Thoracic aorta (tissue), 2 donors: ENCODE measurements around the gene RAB30. TPM values are rescaled to one million over a fixed set of nuclear protein-coding genes. Genes with fewer than 3 reads are reported as not detected.

ENCODE experiments used
- ATAC-seq: fragments of 150-250 bp; one replicate; pipeline ENCODE4 v1.8.0; 2017; ENCODE audit warnings: low read depth; ENCODE audit not compliant: insufficient number of reproducible peaks, low FRiP score
- DNase-seq: peaks from one replicate; pipeline ENCODE4 v3.0.0-alpha.2; 2020; ENCODE audit warnings: low spot score
- H3K27ac ChIP-seq, 2 donors: fragments of 200-600 bp; sonication (generic); 1 replicate in 1 of 2; 2 replicates in 1 of 2; pipeline ENCODE4 v1.5.1; 2016; ENCODE audit warnings: mild to moderate bottlenecking in 2 of 2, moderate library complexity in 2 of 2
- H3K27me3 ChIP-seq: fragments of 200-600 bp; sonication (generic); replicated peaks from 2 replicates; pipeline ENCODE4 v1.6.0; 2016; ENCODE audit warnings: mild to moderate bottlenecking; ENCODE audit not compliant: insufficient read depth
- H3K36me3 ChIP-seq: fragments of 200-600 bp; sonication (generic); one replicate; pipeline ENCODE4 v1.5.1; 2016
- H3K4me1 ChIP-seq, 2 donors: fragments of 200-600 bp; sonication (generic); 1 replicate in 1 of 2; 2 replicates in 1 of 2; pipeline versions ENCODE4 v1.5.1 to v1.6.0; 2016; ENCODE audit warnings: low read depth in 2 of 2, mild to moderate bottlenecking in 1 of 2; ENCODE audit not compliant: control insufficient read depth in 1 of 2
- H3K4me3 ChIP-seq: fragments of 200-600 bp; sonication (generic); 2 replicates; pipeline ENCODE4 v1.5.1; 2016; ENCODE audit warnings: mild to moderate bottlenecking
- H3K9me3 ChIP-seq: fragments of 200-600 bp; sonication (generic); 2 replicates; pipeline ENCODE4 v1.5.1; 2016
- total RNA-seq, 2 donors: library from RNA; depleted of rRNA; stranded (reverse); fragments of >200 nt; gene quantifications; one replicate each; pipeline versions ENCODE4 v1.1.0 to v1.2.3, GENCODE V29; 2016
- TF ChIP-seq, protein P1 (sequence below): fragments of 200-600 bp; sonication (generic); IDR thresholded peaks from one replicate; pipeline ENCODE4 v1.5.1; 2019; ENCODE audit warnings: antibody characterized with exemption

Gene RAB30
- total RNA-seq, 2 donors from 2014 or later, result 16.6 to 25.7 TPM

- H3K27me3 ChIP-seq, result no peaks in the 10 kb centered on the region
- TF ChIP-seq, protein P1, sequence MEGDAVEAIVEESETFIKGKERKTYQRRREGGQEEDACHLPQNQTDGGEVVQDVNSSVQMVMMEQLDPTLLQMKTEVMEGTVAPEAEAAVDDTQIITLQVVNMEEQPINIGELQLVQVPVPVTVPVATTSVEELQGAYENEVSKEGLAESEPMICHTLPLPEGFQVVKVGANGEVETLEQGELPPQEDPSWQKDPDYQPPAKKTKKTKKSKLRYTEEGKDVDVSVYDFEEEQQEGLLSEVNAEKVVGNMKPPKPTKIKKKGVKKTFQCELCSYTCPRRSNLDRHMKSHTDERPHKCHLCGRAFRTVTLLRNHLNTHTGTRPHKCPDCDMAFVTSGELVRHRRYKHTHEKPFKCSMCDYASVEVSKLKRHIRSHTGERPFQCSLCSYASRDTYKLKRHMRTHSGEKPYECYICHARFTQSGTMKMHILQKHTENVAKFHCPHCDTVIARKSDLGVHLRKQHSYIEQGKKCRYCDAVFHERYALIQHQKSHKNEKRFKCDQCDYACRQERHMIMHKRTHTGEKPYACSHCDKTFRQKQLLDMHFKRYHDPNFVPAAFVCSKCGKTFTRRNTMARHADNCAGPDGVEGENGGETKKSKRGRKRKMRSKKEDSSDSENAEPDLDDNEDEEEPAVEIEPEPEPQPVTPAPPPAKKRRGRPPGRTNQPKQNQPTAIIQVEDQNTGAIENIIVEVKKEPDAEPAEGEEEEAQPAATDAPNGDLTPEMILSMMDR, result no peak
- ATAC-seq (no peak), DNase-seq (no peak)
- H3K9me3 ChIP-seq, result no peaks in the 10 kb centered on the region
- H3K4me1 ChIP-seq, result peaks cover 2 to 16% of the 10 kb centered on the region in 2 donors
- H3K27ac ChIP-seq, result no peak overlapping the region
- H3K4me3 ChIP-seq, result no peak overlapping the region
- H3K36me3 ChIP-seq, result no peaks in the 10 kb centered on the region
Observed at GRCh38 chr11:83025267-83025704, 46.4 kb downstream of the RAB30 start.

DNA sequence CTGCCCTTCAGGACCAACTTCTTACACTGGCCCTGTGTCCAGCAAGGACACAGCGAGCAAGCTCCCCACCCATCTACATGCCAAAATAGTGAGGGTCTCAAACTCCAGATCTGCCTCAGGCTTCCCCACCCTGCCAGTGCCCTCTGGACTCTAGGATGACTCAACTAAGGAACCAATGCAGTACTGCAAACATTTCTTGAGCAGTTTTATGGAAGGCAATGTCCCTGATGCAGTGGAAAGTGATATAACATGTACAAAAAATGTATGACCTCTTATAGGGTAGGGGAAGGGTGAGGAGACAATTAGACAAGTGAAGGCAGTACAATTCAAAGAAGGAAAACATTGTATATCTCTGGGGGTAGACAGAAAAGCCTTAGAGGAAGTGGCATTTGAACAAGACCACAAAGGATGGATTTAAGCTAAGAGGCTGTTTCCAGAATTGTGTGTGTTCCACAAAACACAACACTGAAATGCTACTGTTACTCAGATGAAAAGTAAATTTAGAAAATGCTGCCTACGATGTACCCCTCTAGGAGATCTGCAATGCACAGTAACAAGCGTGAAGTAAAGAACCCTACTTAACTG, 47.3 kb downstream of the RAB30 start:
- DNase-seq, result no peak
- H3K9me3 ChIP-seq, result no peaks in the 10 kb centered on the region
- H3K27ac ChIP-seq, result no peak overlapping the region
- no peak for ATAC-seq
- H3K4me3 ChIP-seq, result no peak overlapping the region
- H3K27me3 ChIP-seq, result no peaks in the 10 kb centered on the region
- TF ChIP-seq, protein P1, result no peak
- H3K4me1 ChIP-seq, result peaks cover 2 to 24% of the 10 kb centered on the region in 2 donors
- H3K36me3 ChIP-seq, result no peaks in the 10 kb centered on the region

DNA sequence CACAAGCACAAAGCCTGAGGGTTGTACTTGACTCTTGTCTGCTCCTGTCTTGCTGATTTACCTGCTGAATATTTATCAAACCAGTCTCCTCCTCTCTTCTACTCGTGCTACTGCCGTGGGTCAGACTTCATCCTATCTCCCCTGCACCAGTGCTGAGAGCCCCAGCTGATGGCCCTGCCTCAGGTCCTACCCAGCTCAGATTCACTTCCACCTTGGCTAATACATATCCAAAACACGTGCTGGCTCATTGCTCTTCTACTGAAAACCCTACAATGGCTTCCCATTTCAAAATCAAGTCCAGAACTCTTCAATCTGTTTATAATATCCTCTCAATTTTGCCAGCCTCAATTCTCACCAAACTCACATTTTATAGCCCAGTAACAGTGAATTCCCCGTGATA, 48.3 kb downstream of the RAB30 start:
- Histone ChIP-seq H3K36me3 (no peaks in the 10 kb centered on the region), H3K27ac (no peak overlapping the region), H3K4me1 (peaks cover 2 to 24% of the 10 kb centered on the region in 2 donors), H3K27me3 (no peaks in the 10 kb centered on the region), H3K9me3 (no peaks in the 10 kb centered on the region), H3K4me3 (no peak overlapping the region)
- DNase-seq, result no peak
- no peak for ATAC-seq
- TF ChIP-seq, protein P1, result no peak

DNA sequence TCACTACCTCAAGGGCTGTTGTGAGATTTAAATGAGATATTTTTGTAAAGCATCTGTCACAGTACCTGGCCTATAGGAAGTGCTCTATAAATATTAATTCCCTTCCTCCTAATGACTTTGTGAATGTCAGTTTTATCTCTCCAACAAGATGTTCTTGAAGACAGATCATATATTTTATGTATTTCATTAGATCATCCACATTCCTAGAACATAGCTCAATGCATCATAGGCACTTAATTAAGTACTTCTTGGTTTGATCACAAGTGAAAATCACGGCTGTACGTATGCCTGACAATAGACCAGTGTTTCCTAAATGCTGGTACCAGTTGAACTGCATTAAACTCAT, 49.9 kb downstream of the RAB30 start:
- TF ChIP-seq, protein P1, result no peak
- DNase-seq (no peak), ATAC-seq (no peak)
- peaks cover 2 to 18% of the 10 kb centered on the region in 2 donors for H3K4me1 ChIP-seq
- no peaks in the 10 kb centered on the region for H3K36me3 ChIP-seq
- H3K27ac ChIP-seq, result no peak overlapping the region
- H3K4me3 ChIP-seq, result no peak overlapping the region
- no peaks in the 10 kb centered on the region for H3K9me3 ChIP-seq
- H3K27me3 ChIP-seq, result no peaks in the 10 kb centered on the region

DNA sequence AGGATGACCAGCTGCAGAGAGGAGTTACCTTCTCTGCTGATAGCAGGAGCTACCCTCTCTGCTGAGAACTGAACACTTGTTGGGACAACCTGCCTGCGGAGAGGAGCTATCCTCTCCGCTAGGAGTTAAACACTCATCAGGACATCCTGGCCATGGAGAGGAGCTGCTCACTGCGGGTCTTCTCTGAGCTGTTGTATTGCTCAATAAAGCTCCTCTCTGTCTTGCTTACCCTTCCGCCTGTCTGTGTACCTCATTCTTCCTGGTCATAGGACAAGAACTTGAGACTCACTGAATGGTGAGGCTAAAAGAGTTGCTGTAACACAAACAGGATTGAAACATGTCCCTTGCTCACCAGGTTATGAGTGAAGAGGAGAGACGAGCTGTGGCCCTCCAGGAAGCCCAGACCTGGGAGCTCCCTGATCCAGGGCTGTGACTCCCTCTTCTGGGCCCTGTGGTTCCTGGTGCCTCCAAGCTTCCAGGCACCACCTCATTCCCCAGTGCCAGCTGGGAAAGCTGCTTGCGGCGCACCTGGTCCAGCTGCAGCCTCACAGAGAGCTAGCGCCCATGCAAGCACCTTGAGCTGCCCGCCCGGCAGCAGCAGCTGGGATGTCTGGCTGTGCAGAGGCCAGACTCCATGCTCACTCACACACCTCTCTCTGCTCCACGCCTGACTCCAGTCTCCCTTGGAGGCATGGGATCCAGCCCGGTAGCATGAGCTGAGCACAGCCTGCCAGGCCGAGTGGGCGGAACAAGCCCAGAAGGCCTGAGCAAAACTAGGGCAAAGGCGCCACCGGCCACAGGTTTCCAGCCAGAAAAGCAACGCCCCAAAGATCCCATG, 50.5 kb downstream of the RAB30 start:
- Histone ChIP-seq H3K36me3 (no peaks in the 10 kb centered on the region), H3K4me1 (peaks cover 2 to 18% of the 10 kb centered on the region in 2 donors), H3K27me3 (no peaks in the 10 kb centered on the region), H3K9me3 (no peaks in the 10 kb centered on the region), H3K4me3 (no peak overlapping the region), H3K27ac (no peak overlapping the region)
- ATAC-seq (no peak), DNase-seq (no peak)
- TF ChIP-seq, protein P1, result no peak
